HuH-7.5 (cell line): ENCODE measurements around the gene KRT32.
"Not testable (repeated sequence)": the region's sequence is repeated elsewhere in the genome, so short reads cannot be mapped to it uniquely, and the experiment has no call there.

ENCODE experiments used
- DNase-seq: peaks from one replicate; pipeline ENCODE4 v3.0.0; 2011; ENCODE audit warnings: low spot score

KRT32 gene

DNA sequence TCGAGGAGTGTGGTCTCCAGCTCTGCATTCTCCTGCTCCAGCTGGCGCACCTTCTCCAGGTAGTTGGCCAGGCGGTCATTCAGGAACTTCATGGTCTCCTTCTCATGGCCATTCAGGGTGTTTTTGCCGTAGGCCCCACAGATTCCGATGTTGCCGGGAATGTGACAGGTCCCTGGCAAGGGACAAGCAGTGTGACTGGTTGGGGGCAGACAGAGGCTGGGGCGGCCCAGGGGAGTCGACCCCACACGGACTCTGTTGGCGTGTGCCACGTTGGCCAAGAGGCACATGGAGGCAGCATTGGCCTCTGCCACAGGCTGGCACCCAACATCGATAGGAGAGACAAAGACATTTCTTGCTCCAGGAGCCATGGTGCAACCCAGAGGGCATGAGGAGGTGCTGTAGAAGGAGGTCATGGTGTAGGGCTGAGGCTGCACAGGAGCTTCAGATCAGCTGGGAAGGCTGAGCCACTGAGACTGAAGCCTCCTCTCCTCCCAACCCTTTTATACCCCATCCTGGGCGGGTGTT is 43.0 kb downstream of the KRT32 start, which contains the start of gene KRT37:
Gene KRT37, minus strand, starts transcription at position 475 of the 525 bp plus-strand sequence. Its CDS starts 62 bp downstream, at position 413.
- no peak for DNase-seq

DNA sequence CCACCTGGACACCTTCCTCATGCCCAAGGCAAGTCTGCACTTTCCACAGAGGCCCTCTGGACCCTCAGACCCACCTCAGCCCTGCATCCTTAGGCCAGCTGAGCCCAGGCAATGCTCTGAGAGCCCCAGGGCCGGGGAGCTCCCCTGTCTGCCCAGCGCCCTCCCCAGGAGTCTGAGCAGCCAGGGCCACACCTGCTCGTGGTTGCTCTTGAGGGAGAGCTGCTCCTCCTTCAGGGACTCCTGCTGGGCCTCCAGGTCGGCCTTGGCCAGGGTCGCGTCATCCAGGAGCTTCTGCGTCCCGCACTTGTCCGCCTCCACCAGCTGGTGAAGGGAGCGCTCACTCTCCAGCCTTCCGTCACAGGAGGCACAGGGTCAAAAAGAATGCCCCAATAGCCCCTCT is 44.6 kb downstream of the KRT32 start:
- DNase-seq = not testable (repeated sequence)

DNA sequence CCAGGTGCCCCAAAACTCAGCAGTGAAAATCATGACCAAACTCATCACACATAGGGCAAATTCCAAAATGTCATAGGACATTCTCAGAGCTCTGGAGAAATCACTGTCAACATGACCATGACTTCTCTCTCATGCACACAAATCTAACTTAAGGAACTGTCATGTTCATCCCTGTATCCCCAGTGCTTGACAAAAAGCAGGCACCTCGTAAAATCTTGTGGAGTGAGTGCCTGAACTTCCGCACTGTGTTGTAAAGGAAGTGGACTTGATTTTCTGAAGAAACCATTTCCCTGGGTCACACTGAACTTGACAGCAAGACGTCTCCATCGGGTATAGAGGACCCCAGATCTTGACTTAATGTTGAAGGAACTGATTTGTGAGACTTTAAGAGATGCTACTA is 45.6 kb downstream of the KRT32 start:
- DNase-seq = no peak

DNA sequence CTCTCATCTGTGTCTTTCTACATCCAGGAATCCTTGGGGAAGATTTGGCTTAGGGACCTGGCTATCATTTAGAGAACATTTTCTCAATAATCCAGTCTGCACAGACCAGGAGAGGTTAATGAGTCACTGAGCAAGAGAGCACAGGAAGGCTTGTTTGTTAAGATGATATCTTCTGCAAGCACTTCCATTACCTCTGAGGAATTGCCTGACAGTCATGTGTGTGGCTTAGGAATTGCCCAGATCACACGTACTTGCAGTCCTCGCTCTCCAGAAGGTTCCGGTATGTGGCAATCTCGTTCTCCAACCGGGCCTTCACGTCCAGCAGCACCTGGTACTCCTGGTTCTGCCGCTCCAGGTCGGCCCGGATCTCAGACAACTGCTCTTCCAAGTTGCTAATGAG is 46.1 kb downstream of the KRT32 start:
- DNase-seq = no peak

DNA sequence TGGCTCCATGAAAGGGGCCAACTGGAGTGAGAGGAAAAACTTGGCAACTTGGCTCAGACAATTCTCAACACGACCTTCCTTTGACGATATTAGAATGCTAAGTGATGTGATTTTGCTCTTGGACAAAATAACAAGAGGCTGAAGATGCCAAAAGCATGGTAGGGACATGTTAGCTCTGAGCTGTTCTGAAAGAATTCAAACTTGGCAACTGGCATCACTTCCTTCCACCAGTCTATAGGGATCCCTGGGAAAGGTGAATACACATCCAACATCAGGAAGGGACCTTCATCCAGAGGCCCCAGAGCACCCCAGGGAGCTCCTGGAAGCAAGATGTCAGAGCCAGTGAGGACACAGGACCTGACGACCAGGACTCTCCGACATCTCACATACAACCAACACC is 47.1 kb downstream of the KRT32 start:
- DNase-seq = no peak

DNA sequence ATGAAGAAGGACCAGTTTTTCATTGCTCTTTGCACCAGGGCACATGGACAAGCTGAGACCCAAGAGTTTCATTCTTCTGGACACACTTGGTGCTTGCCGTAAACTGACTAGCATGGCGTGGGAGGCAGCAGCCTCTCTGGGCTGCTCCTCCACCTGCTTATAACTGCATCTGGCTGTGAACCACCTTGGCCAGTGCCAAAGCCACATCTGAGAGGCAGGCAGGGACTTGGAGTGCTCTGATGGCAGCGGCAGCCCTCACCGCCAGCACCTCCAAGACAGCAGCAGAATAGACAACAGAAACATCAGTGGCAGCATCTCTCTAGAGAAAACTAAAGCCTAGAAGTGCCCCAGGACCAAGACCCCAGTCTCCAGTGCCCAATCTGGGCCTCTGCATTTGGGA is 47.5 kb downstream of the KRT32 start:
- DNase-seq = no peak

DNA sequence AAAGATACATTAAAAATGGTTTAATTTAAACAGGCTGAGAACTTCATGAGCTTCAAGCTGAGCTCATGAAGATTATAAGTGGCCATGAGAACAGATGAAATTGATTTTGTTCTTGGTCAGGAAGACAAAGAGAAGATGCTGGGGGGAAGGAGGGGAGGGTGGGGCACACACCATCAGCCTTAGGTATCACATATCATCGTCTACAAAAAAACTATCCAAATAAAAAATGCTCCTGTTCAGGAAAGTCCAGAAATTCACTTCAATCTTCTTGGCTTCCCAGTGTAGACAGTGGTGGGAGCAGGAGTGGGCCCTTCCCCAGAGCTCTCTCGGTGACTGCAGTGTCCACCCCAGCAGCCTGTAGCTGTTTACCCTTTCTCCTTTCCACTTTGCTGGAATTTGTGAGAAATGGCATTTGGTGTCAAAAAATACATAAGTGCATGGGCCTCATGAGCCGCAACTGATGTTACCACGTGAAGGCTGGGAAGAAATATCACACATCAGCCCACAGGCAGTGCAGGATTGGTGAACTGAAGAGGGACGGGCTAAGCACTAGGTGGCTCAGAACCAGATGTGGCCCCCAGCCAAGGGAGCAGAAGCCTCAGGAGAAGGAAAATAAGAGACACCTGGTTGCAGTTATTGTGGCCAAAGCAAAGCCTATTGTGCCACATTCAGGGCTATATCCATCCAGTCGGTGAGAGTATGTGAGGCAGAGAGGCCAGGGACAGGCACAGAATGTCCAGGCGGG is 48.9 kb downstream of the KRT32 start:
- no peak for DNase-seq

DNA sequence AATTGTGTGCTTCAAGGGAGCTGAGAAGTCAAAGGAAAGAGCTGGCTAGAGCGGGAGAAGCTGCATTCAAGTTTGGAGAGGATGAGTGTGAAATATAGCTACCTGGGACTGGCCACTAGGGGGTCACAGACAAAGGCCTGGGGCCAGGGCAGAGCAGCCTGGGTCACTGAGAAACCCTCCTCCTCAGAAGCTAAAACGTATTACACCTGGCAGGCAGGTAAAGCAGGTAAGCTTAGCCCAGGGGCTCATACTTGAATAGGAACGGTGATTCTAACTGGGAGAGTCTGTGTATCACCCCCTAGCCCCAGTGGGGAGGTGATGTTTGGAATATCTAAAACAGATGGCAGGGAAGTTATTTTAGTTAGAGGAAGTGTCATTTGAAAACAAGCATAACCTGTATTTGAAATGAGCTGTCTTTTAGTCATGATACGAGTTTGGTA is 49.6 kb downstream of the KRT32 start:
- peak; percentile 45 for DNase-seq

DNA sequence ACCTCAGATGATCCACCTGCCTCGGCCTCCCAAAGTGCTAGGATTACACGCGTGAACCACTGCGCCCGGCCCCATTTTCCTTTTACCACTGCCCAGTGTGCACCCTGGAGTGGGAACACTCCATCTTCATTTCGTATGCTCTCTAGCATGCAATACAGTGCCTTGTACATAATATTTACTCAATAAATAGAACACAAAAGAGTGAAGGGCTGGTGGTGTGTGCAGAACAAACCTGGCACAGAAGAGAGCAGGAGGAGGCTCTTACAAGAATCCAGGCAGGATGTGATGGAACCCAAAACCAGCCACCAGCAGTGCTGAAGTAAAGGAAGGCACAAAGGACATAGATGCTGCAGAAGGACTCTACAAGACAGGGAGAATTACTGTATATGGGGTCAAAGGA is 50.1 kb downstream of the KRT32 start:
- no peak for DNase-seq

DNA sequence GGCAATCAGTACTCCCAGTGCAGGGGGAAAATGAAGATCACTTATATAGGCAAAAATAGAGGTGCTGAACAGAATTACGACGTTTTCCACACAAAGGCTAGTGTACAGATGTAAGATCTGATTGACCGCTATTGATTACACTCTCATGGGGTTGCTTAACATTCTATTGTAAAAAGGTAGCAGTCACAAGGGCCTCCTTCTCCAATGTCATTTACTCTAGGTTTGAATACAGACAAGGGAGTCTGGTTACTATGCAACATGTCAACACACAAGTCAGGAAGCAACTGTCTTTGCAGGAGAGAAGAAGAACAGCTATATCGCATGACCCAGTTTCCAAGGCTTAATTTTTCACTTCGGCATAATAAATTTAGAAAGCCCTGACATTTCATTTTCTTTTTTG is 50.7 kb downstream of the KRT32 start:
- peak; percentile 36 for DNase-seq

DNA sequence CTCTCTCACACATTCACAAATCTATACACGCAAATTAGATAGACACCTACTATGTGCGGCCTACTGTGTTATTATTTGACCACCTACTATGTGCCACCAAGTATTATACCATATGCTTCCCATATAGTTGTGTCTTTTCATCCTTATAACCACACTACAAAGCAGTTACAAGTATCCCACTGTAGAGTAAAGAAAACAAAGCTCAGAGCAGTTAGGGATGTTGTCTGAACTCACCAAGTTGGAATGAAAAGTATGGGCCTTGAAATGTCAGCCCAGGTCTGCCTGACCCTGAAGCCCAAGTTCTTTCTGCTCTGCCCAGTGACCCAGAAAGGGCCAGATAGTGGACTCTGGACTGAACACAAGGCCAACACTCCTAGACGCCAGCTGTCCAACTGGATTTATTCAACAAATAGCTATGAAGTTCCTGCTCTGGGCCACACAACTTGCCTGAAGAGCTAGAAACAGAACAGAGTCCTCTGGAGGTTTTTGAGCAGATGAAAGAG is 51.3 kb downstream of the KRT32 start:
- DNase-seq = no peak

DNA sequence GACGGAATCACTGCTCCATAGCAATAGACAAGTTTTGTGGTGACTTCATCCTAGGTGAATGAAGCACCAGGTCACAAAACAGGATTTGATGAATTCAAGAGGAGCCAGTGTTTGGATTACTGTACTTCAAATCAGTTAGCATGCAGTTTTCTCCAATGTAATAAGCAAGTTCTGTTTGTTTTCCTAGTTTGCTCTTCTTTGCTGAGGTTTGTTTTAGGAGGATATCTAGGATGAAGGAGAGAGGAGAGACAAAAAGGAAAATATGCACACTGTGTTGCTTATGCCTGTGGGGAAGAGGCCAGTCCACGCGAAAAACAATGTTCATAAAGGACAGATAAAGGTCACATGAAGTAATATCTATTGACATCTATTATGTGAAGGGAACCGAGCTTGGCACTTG is 51.8 kb downstream of the KRT32 start:
- no peak for DNase-seq

DNA sequence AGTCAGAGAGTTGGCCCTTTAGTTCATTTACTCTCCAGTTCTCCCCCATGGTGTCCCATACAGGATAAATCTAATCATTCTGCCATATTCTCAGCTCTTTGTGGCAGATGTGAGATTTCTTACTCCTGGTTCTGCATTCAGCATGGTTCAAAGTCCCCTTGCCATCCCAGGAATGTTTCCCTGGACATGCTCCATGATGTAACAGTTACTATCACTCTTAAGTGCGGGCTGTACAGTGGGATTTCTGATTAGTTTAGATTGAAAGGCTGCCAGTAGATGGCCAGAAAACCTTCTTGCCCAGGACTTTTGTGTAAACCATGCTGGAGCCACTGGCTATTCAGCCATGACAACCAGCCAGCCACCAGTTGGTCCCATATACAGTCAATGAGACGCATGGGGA is 53.2 kb downstream of the KRT32 start:
- no peak for DNase-seq

DNA sequence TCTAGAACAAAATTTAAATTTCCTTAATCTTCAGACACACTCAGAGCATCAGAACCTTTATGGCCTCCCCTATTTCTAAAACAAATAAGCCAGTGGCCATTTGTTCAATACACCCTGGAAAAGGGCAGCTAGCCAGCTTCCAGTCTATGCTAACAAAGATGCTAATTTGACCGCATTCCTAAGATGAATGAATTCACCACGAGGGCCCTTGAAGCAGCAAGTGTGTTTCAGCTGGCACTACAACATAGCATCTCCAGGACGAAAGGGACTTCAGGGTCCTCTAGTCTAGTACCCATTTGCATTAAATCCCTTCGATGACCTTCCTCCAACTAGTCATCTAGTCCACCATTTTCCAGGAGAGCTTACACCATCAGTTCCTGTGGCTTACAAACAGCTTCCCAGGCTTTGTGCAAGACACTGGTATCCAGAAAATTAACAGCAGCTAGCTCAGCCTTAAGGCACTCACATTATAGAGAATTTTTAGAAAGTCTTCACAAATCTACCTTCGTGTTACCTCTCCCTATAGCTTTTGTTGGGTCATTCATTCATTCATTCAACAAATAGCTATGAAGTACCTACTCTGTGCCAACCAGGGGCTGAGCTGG is 53.7 kb downstream of the KRT32 start:
- DNase-seq = no peak

DNA sequence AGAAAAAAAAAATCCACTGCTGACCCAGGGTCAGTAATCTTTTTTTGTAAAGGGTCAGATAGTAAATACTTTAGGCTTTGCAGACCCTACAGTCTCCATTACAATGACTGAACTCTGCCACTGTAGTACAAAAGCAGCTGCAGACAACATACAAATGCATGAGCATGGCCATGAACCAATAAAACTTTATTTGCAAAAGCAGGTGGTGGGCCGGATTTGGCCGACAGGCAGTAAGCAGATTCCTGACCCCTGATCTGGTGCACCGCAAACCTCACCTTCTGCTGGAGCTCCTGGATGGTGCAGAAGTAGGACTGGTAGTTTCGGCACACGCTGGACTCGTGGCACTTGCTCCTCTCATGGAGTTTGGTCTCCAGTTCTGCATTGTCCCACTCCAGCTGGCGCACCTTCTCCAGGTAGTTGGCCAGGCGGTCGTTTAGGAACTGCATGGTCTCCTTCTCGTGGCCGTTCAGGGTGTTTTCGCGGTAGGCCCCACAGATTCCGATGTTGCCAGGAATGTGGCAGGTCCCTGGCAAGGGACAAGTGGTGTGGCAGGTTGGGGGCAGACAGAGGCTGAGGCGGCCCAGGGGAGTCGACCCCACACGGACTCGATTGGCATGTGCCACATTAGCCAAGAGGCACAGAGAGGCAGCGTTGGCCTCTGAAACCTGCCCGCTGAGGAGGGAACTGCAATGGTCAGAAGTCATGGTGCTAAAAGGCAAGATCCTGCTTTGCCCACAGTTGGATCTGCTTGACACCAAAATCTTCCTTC is 55.9 kb downstream of the KRT32 start:
- no peak for DNase-seq
